GM21423 (cell line): ENCODE results near the gene MT1X.

Experiments used
- ATAC-seq: cut with Tn5 transposase; IDR thresholded peaks from one replicate; pipeline ENCODE4 v1.9.1; 2021; ENCODE audit warnings: mild to moderate bottlenecking, moderate library complexity; ENCODE audit not compliant: unreplicated experiment

Gene MT1X

GRCh38 chr16:56675685-56676210 lies 6.5 kb upstream of the MT1X start:
- no peak for ATAC-seq

GRCh38 chr16:56677474-56677873 lies 4.8 kb upstream of the MT1X start:
- ATAC-seq = no peak

- no peak for ATAC-seq
These were observed 3.1 kb upstream of the MT1X start for GRCh38 chr16:56679078-56679730.

GRCh38 chr16:56679818-56680217 lies 2.5 kb upstream of the MT1X start:
- ATAC-seq = no peak

- no peak for ATAC-seq
These were observed 580 bp downstream of the MT1X start for GRCh38 chr16:56682703-56683397.

- ATAC-seq = no peak
These were observed 1.3 kb downstream of the MT1X start for GRCh38 chr16:56683424-56684172.

GRCh38 chr16:56684256-56684925 lies 2.1 kb downstream of the MT1X start:
- no peak for ATAC-seq

- ATAC-seq = no peak
These were observed 2.8 kb downstream of the MT1X start for GRCh38 chr16:56684926-56685590.

- no peak for ATAC-seq
These were observed 4.5 kb downstream of the MT1X start for GRCh38 chr16:56686758-56687157.

GRCh38 chr16:56688762-56689161 lies 6.5 kb downstream of the MT1X start:
- ATAC-seq = no peak

GRCh38 chr16:56689171-56689570 lies 6.9 kb downstream of the MT1X start:
- no peak for ATAC-seq

- no peak for ATAC-seq
These were observed 8.3 kb downstream of the MT1X start for GRCh38 chr16:56690420-56691122.

- no peak for ATAC-seq
These were observed 9.6 kb downstream of the MT1X start for GRCh38 chr16:56691885-56692284.

GRCh38 chr16:56695246-56695645 lies 13.0 kb downstream of the MT1X start:
- no peak for ATAC-seq

- ATAC-seq = no peak
These were observed 15.3 kb downstream of the MT1X start for GRCh38 chr16:56697456-56698155.

- no peak for ATAC-seq
These were observed 17.9 kb downstream of the MT1X start for GRCh38 chr16:56700195-56700594.

GRCh38 chr16:56700631-56701030 lies 18.4 kb downstream of the MT1X start:
- ATAC-seq = no peak

- no peak for ATAC-seq
These were observed 19.3 kb downstream of the MT1X start for GRCh38 chr16:56701534-56701933.

GRCh38 chr16:56702836-56703235 lies 20.6 kb downstream of the MT1X start:
- ATAC-seq = no peak
